Liver (tissue), 9 donors: ENCODE measurements around the gene MEST. TPM values are rescaled to one million over a fixed set of nuclear protein-coding genes. Genes with fewer than 3 reads are reported as not detected.

ENCODE experiments used
- DNase-seq: peaks from one replicate; pipeline ENCODE4 v3.0.0-alpha.2; 2017; ENCODE audit warnings: low spot score
- H3K27ac ChIP-seq, 2 donors: one replicate each; pipeline ENCODE4 v1.7.0; 2013; ENCODE audit warnings: inconsistent platforms in 2 of 2, low read length in 2 of 2, control low read depth in 1 of 2, low read depth in 1 of 2, mild to moderate bottlenecking in 1 of 2
- H3K27me3 ChIP-seq, 4 donors: one replicate each; pipeline versions ENCODE4 v1.6.1 to v1.7.0; 2013; ENCODE audit warnings: low read length in 3 of 4, inconsistent platforms in 1 of 4, mild to moderate bottlenecking in 1 of 4, moderate library complexity in 1 of 4; ENCODE audit not compliant: control insufficient read depth in 4 of 4, insufficient read depth in 4 of 4
- H3K36me3 ChIP-seq, 4 donors: one replicate each; pipeline versions ENCODE4 v1.6.1 to v1.7.0; 2013; ENCODE audit warnings: low read length in 3 of 4, mild to moderate bottlenecking in 3 of 4, low read depth in 1 of 4, moderate library complexity in 1 of 4; ENCODE audit not compliant: control insufficient read depth in 4 of 4, insufficient read depth in 3 of 4
- H3K4me1 ChIP-seq, 4 donors: one replicate each; pipeline versions ENCODE4 v1.6.1 to v1.7.0; 2013; ENCODE audit warnings: low read length in 3 of 4, mild to moderate bottlenecking in 3 of 4, moderate library complexity in 1 of 4; ENCODE audit not compliant: control insufficient read depth in 4 of 4, insufficient read depth in 4 of 4
- H3K4me3 ChIP-seq, 3 donors: one replicate each; pipeline versions ENCODE4 v1.6.1 to v1.7.0; 2013; ENCODE audit warnings: low read length in 3 of 3, control low read depth in 1 of 3, low read depth in 1 of 3, mild to moderate bottlenecking in 1 of 3
- H3K9ac ChIP-seq, 2 donors: one replicate each; pipeline ENCODE4 v1.7.0; 2013; ENCODE audit warnings: low read length in 2 of 2, mild to moderate bottlenecking in 2 of 2, moderate library complexity in 2 of 2, control low read depth in 1 of 2, low read depth in 1 of 2
- H3K9me3 ChIP-seq, 4 donors: one replicate each; pipeline versions ENCODE4 v1.6.1 to v1.7.0; 2013; ENCODE audit warnings: low read length in 3 of 4; ENCODE audit not compliant: control insufficient read depth in 4 of 4
- ATF3 ChIP-seq: IDR thresholded peaks from 2 replicates; pipeline ENCODE4 v1.6.1; 2016; ENCODE audit warnings: antibody characterized with exemption
- CTCF ChIP-seq: fragments of 150-350 bp; IDR thresholded peaks from 2 replicates; pipeline ENCODE4 v1.5.1; 2017; ENCODE audit warnings: improper control_type of control experiment, low read depth, low read length; ENCODE audit not compliant: missing input control
- EGR1 ChIP-seq, 2 donors: IDR thresholded peaks; 2 replicates each; pipeline ENCODE4 v1.6.1; 2016 to 2018; ENCODE audit warnings: antibody characterized with exemption in 2 of 2, low read depth in 2 of 2
- FOXA1 ChIP-seq: IDR thresholded peaks from 2 replicates; pipeline ENCODE4 v1.6.1; 2016; ENCODE audit warnings: antibody characterized with exemption
- GABPA ChIP-seq, 2 donors: IDR thresholded peaks in 1 of 2; conservative IDR thresholded peaks in 1 of 2; 2 replicates each; pipeline ENCODE4 v1.6.1; 2016; ENCODE audit warnings: antibody characterized with exemption in 2 of 2, mild to moderate bottlenecking in 1 of 2, moderate library complexity in 1 of 2
- HNF4A ChIP-seq, 2 donors: conservative IDR thresholded peaks; 2 replicates each; pipeline ENCODE4 v1.6.1; 2016; ENCODE audit warnings: antibody characterized with exemption in 2 of 2, mild to moderate bottlenecking in 2 of 2
- HNF4G ChIP-seq: IDR thresholded peaks from 2 replicates; pipeline ENCODE4 v1.6.1; 2016; ENCODE audit warnings: antibody characterized with exemption
- JUND ChIP-seq, 2 donors: IDR thresholded peaks; 2 replicates each; pipeline ENCODE4 v1.6.1; 2016; ENCODE audit warnings: antibody characterized with exemption in 2 of 2
- NR2F2 ChIP-seq: IDR thresholded peaks from 2 replicates; pipeline ENCODE4 v1.6.1; 2016; ENCODE audit warnings: antibody characterized with exemption
- REST ChIP-seq: IDR thresholded peaks from 2 replicates; pipeline ENCODE4 v1.6.1; 2016; ENCODE audit warnings: antibody characterized with exemption, mild to moderate bottlenecking
- SP1 ChIP-seq: IDR thresholded peaks from 2 replicates; pipeline ENCODE4 v1.6.1; 2018; ENCODE audit warnings: antibody characterized with exemption, mild to moderate bottlenecking
- TAF1 ChIP-seq: conservative IDR thresholded peaks from 2 replicates; pipeline ENCODE4 v1.6.1; 2016; ENCODE audit warnings: antibody characterized with exemption, mild to moderate bottlenecking
- ZBTB33 ChIP-seq: IDR thresholded peaks from 2 replicates; pipeline ENCODE4 v1.6.1; 2016; ENCODE audit warnings: antibody characterized with exemption
- WGBS: extraction: QIAGEN DNeasy Blood & Tissue Kit; methylation state at CpG from one replicate; pipeline ENCODE4 v1.1.7; 2013; 5-methylcytosine and 5-hydroxymethylcytosine counted together
- polyA plus RNA-seq, 2 donors: library from polyadenylated mRNA; stranded (reverse) in 1 of 2; unstranded in 1 of 2; fragments of 200-250 nt in 1 of 2; fragments of >200 nt in 1 of 2; fragmentation: Nextera tagmentation in 1 of 2; extraction: Ambion mirVana in 1 of 2; gene quantifications; one replicate each; pipeline versions ENCODE4 v1.2.1 to v1.2.3, GENCODE V29; 2013 to 2015
- total RNA-seq, 2 donors: library from RNA; depleted of rRNA; stranded (reverse); fragments of >200 nt; gene quantifications; one replicate each; pipeline ENCODE4 v1.2.3, GENCODE V29; 2014
- donor health status: healthy.
- donor health status: healthy.
- donor health status: healthy.
- donor health status: healthy.
- donor health status: healthy.

Gene MEST
- total and polyA plus RNA-seq, 4 donors = 12.6 to 42.4 (median 23.0) TPM

- TF ChIP-seq HNF4G (no peak), GABPA (IDR thresholded peaks at IDR 0.05 in 1 of 2, conservative IDR thresholded peaks at IDR 0.05 in 1 of 2) (no peak), HNF4A (conservative IDR thresholded peaks at IDR 0.05) (no peak), SP1 (no peak), ZBTB33 (no peak), CTCF (no peak), ATF3 (no peak), TAF1 (no peak), EGR1 (IDR thresholded peaks at IDR 0.05; ENCODE audit: low read depth in 2 of 2) (no peak), REST (no peak), JUND (IDR thresholded peaks at IDR 0.05) (no peak), FOXA1 (no peak)
- H3K9me3 ChIP-seq = no peaks in the 10 kb centered on the region
- no peak overlapping the region for H3K4me3 ChIP-seq
- no peaks in the 10 kb centered on the region for H3K4me1 ChIP-seq
- no peak overlapping the region for H3K27ac ChIP-seq
- H3K36me3 ChIP-seq = no peaks in the 10 kb centered on the region
- no peak overlapping the region for H3K9ac ChIP-seq
- no peaks in the 10 kb centered on the region for H3K27me3 ChIP-seq
- WGBS = 89% methylated on average over 1 of the region's 1 CpG
- no peak for DNase-seq
Observed at GRCh38 chr7:130468612-130469011, 23.3 kb upstream of the MEST start.

GRCh38 chr7:130471974-130472373 is 19.9 kb upstream of the MEST start:
- Histone ChIP-seq H3K27me3 (no peaks in the 10 kb centered on the region), H3K4me1 (no peaks in the 10 kb centered on the region), H3K4me3 (no peak overlapping the region), H3K9me3 (no peaks in the 10 kb centered on the region), H3K9ac (no peak overlapping the region), H3K27ac (no peak overlapping the region), H3K36me3 (no peaks in the 10 kb centered on the region)
- DNase-seq = no peak
- 74% methylated on average over 2 of the region's 2 CpGs for WGBS
- no peak for TF ChIP-seq GABPA (IDR thresholded peaks at IDR 0.05 in 1 of 2, conservative IDR thresholded peaks at IDR 0.05 in 1 of 2)
- TF ChIP-seq NR2F2 = no peak
